Activated naive CD4-positive, alpha-beta T cell treated with anti-CD3 and anti-CD28 coated beads, Interleukin-2, amount 50 U/mL, for 72 hours (primary cell): ENCODE measurements around the gene AKIRIN2. TPM values are rescaled to one million over a fixed set of nuclear protein-coding genes. Genes with fewer than 3 reads are reported as not detected.
"Not testable (repeated sequence)": the region's sequence is repeated elsewhere in the genome, so short reads cannot be mapped to it uniquely, and the experiment has no call there.

Experiments used
- ATAC-seq, 2 donors: fragments of 150-1000 bp; cut with Tn5 transposase; 2 replicates each; pipeline ENCODE4 v1.10.0; 2021; ENCODE audit warnings: mild to moderate bottlenecking in 2 of 2, moderate library complexity in 2 of 2
- DNase-seq, 2 donors: peaks; one replicate each; pipeline ENCODE4 v3.0.0; 2021 to 2022; ENCODE audit warnings: low spot score in 2 of 2
- H3K27ac Mint-ChIP-seq, 2 donors: one replicate each; pipeline ENCODE4 v1.8.0; 2022; ENCODE audit warnings: mild to moderate bottlenecking in 2 of 2, mixed read lengths in 2 of 2
- H3K36me3 Mint-ChIP-seq, 2 donors: one replicate each; pipeline ENCODE4 v1.8.0; 2022; ENCODE audit warnings: mixed read lengths in 2 of 2
- H3K9me3 Mint-ChIP-seq, 2 donors: one replicate each; pipeline ENCODE4 v1.8.0; 2022; ENCODE audit warnings: mixed read lengths in 2 of 2
- total RNA-seq, 2 donors: library from RNA; stranded (reverse); gene quantifications; one replicate each; pipeline ENCODE4 v1.2.3, GENCODE V29; 2022

Gene AKIRIN2
- total RNA-seq, 2 donors from 2014 or later: 48.8 to 63.4 TPM

DNA sequence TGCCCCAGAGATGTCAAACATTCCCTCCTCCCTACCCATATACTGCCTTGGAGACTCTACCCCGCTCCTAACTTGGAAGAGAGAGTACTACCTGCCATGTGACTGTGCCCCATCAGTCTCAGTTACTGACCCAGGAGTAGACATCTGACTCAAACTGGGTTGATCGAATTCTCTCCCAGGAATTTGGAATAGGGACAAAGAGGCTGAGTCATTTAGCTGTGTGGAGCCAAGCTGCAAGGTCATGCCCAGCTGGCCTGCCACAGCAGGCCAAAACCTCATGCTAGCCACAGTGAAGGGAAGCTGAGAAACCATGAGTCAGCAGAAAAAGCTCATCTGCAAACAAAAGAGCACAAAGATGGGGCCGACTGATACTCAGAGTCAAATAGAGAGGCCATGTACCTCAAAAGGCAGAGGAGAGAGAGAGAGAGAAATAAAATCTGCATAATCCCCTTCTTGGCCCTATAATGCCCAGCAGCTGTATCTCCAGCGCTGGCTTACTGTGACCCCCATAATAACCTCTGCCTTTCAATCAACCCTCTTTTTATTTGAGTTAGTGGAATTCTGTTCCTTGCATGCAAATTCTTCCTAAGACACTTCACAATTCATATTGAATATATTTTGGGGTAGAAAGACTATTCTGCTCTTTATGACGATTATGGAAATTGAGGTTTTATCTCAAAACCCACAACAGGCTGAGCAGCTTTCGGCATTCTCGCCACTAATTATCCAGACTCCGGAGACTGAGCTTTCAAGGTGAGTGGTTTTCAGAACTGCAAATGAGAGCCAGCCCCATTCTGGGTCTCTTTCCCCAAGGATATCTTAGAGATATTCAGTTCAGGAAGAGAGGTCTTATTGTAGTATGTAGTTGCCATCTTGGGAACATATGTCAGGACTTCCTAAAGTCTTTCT lies 21.4 kb upstream of the AKIRIN2 start:
- DNase-seq (no peak), ATAC-seq (peak; percentile 31 to 34)
- H3K27ac Mint-ChIP-seq: no peak overlapping the region
- no peaks in the 10 kb centered on the region for H3K9me3 Mint-ChIP-seq
- no peaks in the 10 kb centered on the region for H3K36me3 Mint-ChIP-seq

GRCh38 chr6:87722540-87723169 lies 20.6 kb upstream of the AKIRIN2 start:
- no peak for ATAC-seq
- H3K9me3 Mint-ChIP-seq: no peaks in the 10 kb centered on the region
- H3K36me3 Mint-ChIP-seq: no peaks in the 10 kb centered on the region
- no peak overlapping the region for H3K27ac Mint-ChIP-seq
- no peak for DNase-seq

DNA sequence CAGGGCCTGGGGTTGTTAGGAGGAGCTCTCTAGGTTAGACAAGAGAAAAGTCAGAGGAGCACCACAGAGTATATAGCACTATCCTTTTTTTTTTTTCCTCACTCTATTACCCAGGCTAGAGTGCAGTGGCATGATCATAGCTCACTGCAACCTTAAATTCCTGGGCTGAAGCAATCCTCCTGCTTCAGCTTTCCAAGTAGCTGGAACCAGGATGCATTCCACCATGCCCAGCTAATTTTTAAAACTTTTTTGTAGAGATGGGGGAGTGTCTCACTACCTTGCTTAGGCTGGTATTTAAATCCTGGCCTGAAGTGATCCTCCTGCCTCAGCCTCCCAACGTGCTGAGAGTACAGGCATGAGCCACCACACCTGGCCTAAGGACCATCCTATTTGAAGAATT lies 19.3 kb upstream of the AKIRIN2 start:
- Mint-ChIP-seq H3K27ac (no peak overlapping the region), H3K36me3 (no peaks in the 10 kb centered on the region), H3K9me3 (no peaks in the 10 kb centered on the region)
- DNase-seq: no peak
- no peak for ATAC-seq

DNA sequence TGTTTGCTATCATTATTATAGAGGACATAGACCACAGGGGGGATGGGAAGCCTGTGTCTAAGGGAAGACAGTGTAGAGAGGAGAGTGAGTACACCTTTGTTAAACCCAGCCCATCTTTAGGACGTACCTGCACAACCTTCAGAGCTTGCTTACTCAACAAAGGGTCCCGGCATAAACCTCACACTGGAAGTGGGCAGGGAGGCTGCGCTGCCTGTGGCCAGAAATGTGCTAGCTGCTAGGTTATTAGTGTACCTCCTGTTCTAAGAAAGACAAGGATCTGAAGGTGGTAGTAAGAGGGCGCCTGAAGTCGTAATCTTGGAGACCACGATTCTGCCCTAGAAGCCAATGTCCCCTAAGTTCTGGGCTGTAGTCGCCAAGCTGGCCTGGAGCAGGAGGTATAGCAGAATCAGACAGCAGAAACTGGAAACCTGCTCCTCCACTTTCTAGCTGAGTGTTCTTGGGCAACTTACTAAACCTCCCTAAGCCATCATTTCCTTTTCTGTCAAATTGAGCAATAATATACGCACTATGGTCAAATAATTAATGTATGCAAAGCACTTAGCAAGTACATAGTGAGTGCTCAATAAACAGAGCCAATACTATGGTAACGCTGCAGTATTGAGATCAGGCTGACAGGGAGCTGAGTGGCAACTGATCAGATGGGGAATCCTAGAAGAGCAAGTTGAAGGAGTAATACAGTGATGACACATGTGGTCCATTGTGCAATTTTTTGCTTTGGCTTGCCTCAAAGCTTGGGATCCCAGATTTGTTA lies 16.8 kb upstream of the AKIRIN2 start:
- no peak for DNase-seq
- H3K36me3 Mint-ChIP-seq: no peaks in the 10 kb centered on the region
- H3K9me3 Mint-ChIP-seq: no peaks in the 10 kb centered on the region
- peak in 1 of 2 donors; percentile 44 for ATAC-seq
- no peak overlapping the region for H3K27ac Mint-ChIP-seq

DNA sequence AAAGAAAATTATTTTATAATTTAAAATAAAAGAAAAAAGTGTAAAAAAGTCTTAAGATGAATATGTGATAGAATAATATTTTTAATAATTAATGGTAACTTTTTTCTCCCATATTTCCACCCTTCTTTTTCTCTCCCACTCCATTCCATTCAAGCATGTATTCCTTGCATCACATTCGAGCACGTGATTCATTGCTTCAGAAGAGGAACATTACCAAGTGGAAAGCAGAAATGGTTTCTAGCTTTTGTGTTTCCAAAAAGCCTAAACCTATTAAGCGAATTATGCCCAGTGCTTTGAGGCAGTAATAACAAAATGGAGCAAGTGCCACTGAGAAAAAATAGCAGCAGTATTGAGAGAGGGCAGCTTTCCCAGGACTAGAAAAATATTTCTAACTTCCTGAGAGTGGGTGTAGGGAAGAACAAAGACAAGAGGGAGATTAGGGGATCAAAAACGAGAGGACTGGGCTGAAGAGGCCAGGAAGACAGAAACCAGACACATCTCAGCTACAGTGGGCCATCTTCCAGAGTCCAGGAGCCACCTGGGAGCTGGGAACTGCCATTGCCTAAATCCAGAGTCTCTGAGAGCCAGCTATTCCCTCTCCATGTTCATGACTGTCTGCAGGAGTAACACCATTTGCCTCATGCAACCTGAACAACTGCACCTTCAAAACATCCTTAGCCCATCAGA lies 15.0 kb upstream of the AKIRIN2 start:
- no peaks in the 10 kb centered on the region for H3K36me3 Mint-ChIP-seq
- no peak overlapping the region for H3K27ac Mint-ChIP-seq
- ATAC-seq: no peak
- no peaks in the 10 kb centered on the region for H3K9me3 Mint-ChIP-seq
- DNase-seq: no peak

DNA sequence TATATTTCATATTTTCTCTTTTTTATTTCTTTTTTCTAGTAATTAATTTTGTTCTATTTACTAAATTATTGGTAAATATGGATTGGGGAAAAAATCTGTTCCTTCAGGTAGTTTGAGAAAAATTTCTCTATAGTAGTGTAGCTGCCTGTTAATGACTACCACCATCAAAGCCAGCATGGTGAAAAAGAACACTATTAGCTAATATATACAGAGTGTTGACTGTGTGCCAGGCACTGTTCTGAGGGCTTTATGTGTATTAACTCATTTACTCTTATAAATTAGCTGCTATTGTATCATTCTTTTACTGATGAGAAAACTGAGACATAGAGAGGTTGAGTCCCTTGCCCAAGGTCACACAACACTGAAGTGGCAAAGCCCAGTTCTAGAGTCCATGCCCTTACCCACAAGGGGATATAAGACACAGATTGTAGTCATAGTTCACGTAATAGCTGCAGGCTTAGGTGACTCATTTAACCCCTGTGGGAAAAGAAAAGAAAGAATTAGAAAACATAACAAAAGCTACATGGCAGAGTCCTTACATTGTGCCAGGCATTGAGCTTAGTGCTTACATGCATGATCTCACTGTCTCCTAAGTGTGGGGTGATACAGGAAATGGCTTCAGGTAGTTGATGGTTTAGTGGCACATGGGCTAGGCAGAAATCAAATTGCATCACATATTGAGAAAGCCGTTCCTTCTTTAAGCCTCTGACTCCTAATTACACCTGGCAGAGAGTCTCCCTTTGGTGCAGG lies 12.2 kb upstream of the AKIRIN2 start:
- DNase-seq (no peak), ATAC-seq (peak; percentile 82 to 90)
- H3K36me3 Mint-ChIP-seq: no peaks in the 10 kb centered on the region
- H3K27ac Mint-ChIP-seq: no peak overlapping the region
- no peaks in the 10 kb centered on the region for H3K9me3 Mint-ChIP-seq

GRCh38 chr6:87712713-87713112 lies 10.7 kb upstream of the AKIRIN2 start:
- ATAC-seq, H3K27ac Mint-ChIP-seq, H3K9me3 Mint-ChIP-seq, DNase-seq, H3K36me3 Mint-ChIP-seq: not testable (repeated sequence)

DNA sequence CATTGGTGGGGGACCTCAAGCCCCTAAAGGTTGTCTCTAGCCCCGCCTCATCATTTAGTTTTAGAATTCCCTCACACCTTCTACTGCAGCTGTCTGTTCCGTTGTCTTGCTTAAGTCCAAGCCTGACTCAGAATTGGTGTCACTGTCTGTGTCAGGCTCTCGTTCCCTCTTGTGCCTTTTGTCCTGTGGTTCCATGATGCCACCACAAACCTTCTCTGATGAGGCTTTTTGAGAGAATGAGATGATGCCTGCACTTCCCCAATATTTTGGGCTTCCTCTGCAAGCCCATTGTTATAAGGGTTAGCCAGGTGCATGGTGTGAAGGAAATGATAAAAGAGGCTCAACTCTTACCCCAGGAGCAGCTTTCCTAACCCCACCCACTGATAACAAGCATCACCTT lies 8.1 kb upstream of the AKIRIN2 start:
- DNase-seq (no peak), ATAC-seq (peak in 1 of 2 donors; percentile 10)
- no peaks in the 10 kb centered on the region for H3K36me3 Mint-ChIP-seq
- H3K9me3 Mint-ChIP-seq: peaks cover 0 to 3% of the 10 kb centered on the region in 2 donors
- no peak overlapping the region for H3K27ac Mint-ChIP-seq

- not testable (repeated sequence) for DNase-seq, H3K27ac Mint-ChIP-seq
These were observed 6.8 kb upstream of the AKIRIN2 start for GRCh38 chr6:87708581-87709427.

DNA sequence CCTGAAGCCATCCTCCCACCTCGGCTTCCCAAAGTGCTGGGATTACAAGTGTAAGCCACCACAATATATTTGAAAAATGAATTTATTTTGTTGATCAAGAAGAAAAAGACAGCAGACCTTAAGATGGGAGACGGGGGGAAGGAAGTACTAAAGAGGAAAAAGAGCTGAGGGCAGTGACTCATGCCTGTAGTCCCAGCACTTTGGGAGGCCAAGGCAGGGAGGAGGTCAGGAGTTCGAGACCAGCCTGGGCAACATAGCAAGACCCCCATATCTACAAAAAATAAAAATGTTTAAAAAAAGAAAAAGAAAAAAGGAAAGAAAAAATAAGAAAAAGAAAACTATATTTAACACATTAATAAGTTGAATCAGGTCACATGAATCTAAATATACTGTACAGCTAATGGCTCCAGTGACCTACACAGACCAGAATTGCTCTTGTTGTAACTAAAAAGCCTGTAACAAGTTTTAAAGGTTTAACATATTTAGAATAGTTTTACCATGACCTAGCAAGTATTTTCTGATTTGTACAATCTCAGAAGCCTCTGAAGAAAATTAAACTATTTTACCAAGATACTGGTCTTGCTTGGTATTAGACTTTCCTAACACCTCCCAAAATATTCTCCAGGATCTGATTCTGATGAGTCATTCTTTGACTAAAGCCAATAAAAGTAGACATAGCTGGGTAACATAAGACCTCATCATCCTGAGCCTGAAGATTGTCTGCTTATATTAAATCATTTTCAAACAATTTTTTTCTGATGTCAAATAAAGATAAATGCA lies 4.3 kb upstream of the AKIRIN2 start:
- DNase-seq (no peak), ATAC-seq (no peak)
- H3K27ac Mint-ChIP-seq: no peak overlapping the region
- peaks cover 0 to 10% of the 10 kb centered on the region in 2 donors for H3K36me3 Mint-ChIP-seq
- peaks cover 0 to 3% of the 10 kb centered on the region in 2 donors for H3K9me3 Mint-ChIP-seq

More at GRCh38 chr6:87708581-87709427, 6.8 kb upstream of the AKIRIN2 start:
- not testable (repeated sequence) for ATAC-seq, H3K36me3 Mint-ChIP-seq, H3K9me3 Mint-ChIP-seq

- H3K36me3 Mint-ChIP-seq: peaks cover 10 to 21% of the 10 kb centered on the region in 2 donors
- H3K9me3 Mint-ChIP-seq: peaks cover 0 to 3% of the 10 kb centered on the region in 2 donors
- ATAC-seq (peak; percentile 53 to 78), DNase-seq (peak in 1 of 2 donors; percentile 58)
- H3K27ac Mint-ChIP-seq: no peak overlapping the region
These were observed 3.1 kb upstream of the AKIRIN2 start for GRCh38 chr6:87705070-87705691.

DNA sequence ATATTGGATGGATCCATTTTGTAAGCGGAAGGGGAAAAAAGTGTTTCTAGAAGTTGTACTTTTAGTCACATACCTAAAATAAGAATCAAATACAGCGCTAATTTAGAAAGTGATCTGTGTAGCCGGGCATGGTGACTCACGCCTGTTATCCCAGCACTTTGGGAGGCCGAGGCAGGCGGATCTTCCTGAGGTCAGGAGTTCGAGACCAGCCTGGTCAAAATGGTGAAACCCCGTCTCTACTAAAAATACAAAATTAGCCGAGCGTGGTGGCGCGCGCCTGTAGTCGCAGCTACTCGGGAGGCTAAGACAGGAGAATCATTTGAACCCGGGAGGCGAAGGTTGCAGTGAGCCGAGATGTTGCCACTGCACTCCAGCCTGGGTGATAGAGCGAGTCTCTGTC lies 1.0 kb upstream of the AKIRIN2 start:
- Mint-ChIP-seq H3K36me3 (peaks cover 21 to 30% of the 10 kb centered on the region in 2 donors), H3K27ac (peak overlapping the region in 1 of 2 donors; percentile 97)
- not testable (repeated sequence) for ATAC-seq, H3K9me3 Mint-ChIP-seq, DNase-seq

DNA sequence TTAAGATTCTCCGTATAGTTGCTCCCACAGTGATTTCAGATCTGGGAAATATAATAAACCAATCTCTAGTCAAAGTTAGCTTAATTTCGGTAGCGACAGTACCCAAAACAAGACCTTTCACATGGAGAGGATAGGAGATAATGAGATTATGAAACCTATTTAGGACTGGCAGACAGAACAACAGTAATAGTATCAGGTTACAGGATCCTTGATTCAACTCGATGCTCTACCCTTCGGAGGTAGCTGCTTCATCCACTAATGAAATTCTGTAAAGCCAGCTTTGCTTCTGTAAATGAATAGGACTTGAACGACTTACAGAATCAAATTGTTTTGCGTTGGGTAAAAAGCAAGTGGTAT lies 534 bp upstream of the AKIRIN2 start:
- no peak for ATAC-seq
- peak overlapping the region; percentile 92 to 97 for H3K27ac Mint-ChIP-seq
- peaks cover 21 to 31% of the 10 kb centered on the region in 2 donors for H3K36me3 Mint-ChIP-seq

GRCh38 chr6:87701344-87701675 lies 723 bp downstream of the AKIRIN2 start:
- peaks cover 21 to 38% of the 10 kb centered on the region in 2 donors for H3K36me3 Mint-ChIP-seq
- DNase-seq (peak; percentile 49 to 62), ATAC-seq (no peak)
- H3K27ac Mint-ChIP-seq: peak overlapping the region; percentile 97 to 98
- H3K9me3 Mint-ChIP-seq: no peaks in the 10 kb centered on the region

More for the DNA sequence above, 534 bp upstream of the AKIRIN2 start:
- H3K9me3 Mint-ChIP-seq: no peaks in the 10 kb centered on the region
- DNase-seq: no peak
